ENCODE data around the gene PLAAT3. TPM values are rescaled to one million over a fixed set of nuclear protein-coding genes. Genes with fewer than 3 reads are reported as not detected.

The PLAAT3 gene
- total RNA-seq, 1 experiment from 2014 or later: 32.6 TPM

DNA sequence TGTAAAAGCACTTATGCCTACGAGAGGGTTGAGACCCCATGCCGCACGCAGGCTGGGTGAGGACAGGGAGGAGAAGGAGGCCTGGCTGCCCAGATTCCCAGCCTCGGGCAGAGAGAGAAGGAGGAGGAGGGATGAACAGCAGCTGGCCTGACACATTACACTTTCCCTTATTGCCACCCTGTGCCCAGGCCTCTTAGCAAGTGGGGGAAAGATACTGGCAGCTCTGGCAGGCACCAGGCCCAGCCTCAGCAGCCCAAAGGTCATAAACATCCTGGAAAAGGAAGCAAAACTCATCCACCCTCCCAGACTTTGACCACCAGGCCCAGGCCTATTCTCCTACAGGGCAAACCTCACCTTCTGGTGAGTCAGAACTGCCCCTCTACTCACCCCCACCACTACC lies 4.7 kb downstream of the PLAAT3 start:
- intact Hi-C loops (cut with micrococcal nuclease; ENCODE audit: unreplicated experiment): no loop called here
- TF ChIP-seq, protein P1, sequence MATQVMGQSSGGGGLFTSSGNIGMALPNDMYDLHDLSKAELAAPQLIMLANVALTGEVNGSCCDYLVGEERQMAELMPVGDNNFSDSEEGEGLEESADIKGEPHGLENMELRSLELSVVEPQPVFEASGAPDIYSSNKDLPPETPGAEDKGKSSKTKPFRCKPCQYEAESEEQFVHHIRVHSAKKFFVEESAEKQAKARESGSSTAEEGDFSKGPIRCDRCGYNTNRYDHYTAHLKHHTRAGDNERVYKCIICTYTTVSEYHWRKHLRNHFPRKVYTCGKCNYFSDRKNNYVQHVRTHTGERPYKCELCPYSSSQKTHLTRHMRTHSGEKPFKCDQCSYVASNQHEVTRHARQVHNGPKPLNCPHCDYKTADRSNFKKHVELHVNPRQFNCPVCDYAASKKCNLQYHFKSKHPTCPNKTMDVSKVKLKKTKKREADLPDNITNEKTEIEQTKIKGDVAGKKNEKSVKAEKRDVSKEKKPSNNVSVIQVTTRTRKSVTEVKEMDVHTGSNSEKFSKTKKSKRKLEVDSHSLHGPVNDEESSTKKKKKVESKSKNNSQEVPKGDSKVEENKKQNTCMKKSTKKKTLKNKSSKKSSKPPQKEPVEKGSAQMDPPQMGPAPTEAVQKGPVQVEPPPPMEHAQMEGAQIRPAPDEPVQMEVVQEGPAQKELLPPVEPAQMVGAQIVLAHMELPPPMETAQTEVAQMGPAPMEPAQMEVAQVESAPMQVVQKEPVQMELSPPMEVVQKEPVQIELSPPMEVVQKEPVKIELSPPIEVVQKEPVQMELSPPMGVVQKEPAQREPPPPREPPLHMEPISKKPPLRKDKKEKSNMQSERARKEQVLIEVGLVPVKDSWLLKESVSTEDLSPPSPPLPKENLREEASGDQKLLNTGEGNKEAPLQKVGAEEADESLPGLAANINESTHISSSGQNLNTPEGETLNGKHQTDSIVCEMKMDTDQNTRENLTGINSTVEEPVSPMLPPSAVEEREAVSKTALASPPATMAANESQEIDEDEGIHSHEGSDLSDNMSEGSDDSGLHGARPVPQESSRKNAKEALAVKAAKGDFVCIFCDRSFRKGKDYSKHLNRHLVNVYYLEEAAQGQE (IDR thresholded peaks at IDR 0.05; ENCODE audit: insufficient read depth in 1 of 2, low read depth in 2 of 2, low read length in 1 of 2): no peak
- TF ChIP-seq POLR2AphosphoS5 (IDR thresholded peaks at IDR 0.05; ENCODE audit: low read depth, low read length) (no peak), SIN3A (IDR thresholded peaks at IDR 0.05; ENCODE audit: borderline replicate concordance, insufficient read depth, low read depth, low read length) (no peak), TCF7L2 (IDR thresholded peaks at IDR 0.05; ENCODE audit: low read depth, low read length) (no peak)
- TF ChIP-seq, protein P2, sequence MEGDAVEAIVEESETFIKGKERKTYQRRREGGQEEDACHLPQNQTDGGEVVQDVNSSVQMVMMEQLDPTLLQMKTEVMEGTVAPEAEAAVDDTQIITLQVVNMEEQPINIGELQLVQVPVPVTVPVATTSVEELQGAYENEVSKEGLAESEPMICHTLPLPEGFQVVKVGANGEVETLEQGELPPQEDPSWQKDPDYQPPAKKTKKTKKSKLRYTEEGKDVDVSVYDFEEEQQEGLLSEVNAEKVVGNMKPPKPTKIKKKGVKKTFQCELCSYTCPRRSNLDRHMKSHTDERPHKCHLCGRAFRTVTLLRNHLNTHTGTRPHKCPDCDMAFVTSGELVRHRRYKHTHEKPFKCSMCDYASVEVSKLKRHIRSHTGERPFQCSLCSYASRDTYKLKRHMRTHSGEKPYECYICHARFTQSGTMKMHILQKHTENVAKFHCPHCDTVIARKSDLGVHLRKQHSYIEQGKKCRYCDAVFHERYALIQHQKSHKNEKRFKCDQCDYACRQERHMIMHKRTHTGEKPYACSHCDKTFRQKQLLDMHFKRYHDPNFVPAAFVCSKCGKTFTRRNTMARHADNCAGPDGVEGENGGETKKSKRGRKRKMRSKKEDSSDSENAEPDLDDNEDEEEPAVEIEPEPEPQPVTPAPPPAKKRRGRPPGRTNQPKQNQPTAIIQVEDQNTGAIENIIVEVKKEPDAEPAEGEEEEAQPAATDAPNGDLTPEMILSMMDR (IDR thresholded peaks at IDR 0.05): no peak
- Histone ChIP-seq H3K27me3 (ENCODE audit: control insufficient read depth, insufficient read depth, low read length) (no peaks in the 10 kb centered on the region), H3K36me3 (ENCODE audit: control insufficient read depth, insufficient read depth, low read length) (no peaks in the 10 kb centered on the region), H3K27ac (ENCODE audit: low read length) (0 out of 2 replicates have a peak overlapping the region, but pooled peaks have one; percentile 20), H3K9me3 (ENCODE audit: control insufficient read depth, insufficient read depth, low read depth, low read length) (no peaks in the 10 kb centered on the region), H3K4me3 (ENCODE audit: low read depth in 2 of 2, low read length in 2 of 2) (no peak overlapping the region), H3K4me1 (ENCODE audit: control insufficient read depth, insufficient read depth, low read length) (peaks cover 30% of the 10 kb centered on the region)
- ChIA-PET CTCF (interaction anchor here (0.6 kb wide), 1 partner anchor 62 kb away, joined by 3 read pairs; no protein-coding TSS in a partner anchor), POLR2A (no interaction called here)
- DNase-seq (ENCODE audit: low read depth, low spot score) (no peak), ATAC-seq (no peak)
- in situ Hi-C loops (cut with HindIII; ENCODE audit: low pct_unique_long_range_greater_than_20kb, low sequenced_read_pairs): no loop called here
- no TSS peak for BruUV-seq (replicated peaks)

DNA sequence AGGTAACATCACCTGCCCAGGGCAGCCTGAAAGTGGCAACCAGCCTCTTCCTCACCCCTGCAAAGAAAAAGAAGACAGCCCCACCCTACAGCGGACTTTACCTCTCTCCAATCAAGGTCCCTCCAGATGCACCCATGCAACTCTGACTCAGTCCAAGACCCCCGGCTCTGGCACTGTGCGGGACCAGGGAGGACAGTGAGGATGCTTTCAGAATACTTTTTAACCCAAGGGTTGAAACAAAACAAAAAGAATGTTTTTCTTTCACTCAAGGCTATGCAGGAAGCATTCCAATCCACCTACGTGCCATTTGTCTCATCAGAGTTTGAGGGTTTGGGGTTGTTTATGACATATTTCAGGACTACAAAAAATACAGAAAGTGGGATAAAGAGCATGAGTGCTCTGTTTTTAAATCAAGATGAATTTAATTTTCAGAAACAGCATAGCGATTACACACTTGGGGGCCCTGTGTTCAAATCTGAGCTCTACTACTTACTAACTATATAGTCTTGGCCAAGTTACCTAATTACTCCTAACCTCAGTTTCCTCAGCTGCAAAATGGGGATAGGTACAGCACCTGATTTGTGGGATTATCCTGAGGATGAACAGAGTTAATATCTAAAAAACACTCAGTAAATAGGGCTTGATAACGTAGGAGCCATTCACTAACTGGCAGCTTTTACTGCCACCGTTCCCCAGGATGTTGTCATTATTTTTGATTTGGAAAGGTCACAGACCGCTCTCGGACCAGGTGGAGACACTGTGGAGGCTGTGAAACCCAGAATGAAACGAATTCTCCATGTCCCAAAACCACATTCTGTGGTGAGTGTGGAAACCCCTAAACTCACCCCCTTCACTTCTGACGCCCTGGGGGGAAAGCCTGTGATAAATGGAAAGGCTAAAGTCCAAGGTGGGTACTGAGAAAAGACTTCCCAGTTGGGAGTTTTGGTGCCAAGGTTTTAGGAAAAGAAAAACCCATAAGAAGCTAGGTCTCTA lies 5.6 kb downstream of the PLAAT3 start:
- H3K36me3 ChIP-seq (ENCODE audit: control insufficient read depth, insufficient read depth, low read length): no peaks in the 10 kb centered on the region
- ATAC-seq: no peak
- POLR2A ChIA-PET: no interaction called here
- intact Hi-C loops (cut with micrococcal nuclease; ENCODE audit: unreplicated experiment): no loop called here
- in situ Hi-C loops (cut with HindIII; ENCODE audit: low pct_unique_long_range_greater_than_20kb, low sequenced_read_pairs): no loop called here
- H3K27ac ChIP-seq (ENCODE audit: low read length): peak overlapping the region; percentile 20; the same call in 1 of the 2 replicates
- DNase-seq (ENCODE audit: low read depth, low spot score): no peak
- no peak for TF ChIP-seq SIN3A (IDR thresholded peaks at IDR 0.05; ENCODE audit: borderline replicate concordance, insufficient read depth, low read depth, low read length)
- no peak for TF ChIP-seq TCF7L2 (IDR thresholded peaks at IDR 0.05; ENCODE audit: low read depth, low read length)
- no peak for TF ChIP-seq POLR2AphosphoS5 (IDR thresholded peaks at IDR 0.05; ENCODE audit: low read depth, low read length)
- TF ChIP-seq, protein P2 (IDR thresholded peaks at IDR 0.05): no peak
- TF ChIP-seq, protein P1 (IDR thresholded peaks at IDR 0.05; ENCODE audit: insufficient read depth in 1 of 2, low read depth in 2 of 2, low read length in 1 of 2): no peak
- no TSS peak for BruUV-seq (replicated peaks)
- H3K9me3 ChIP-seq (ENCODE audit: control insufficient read depth, insufficient read depth, low read depth, low read length): no peaks in the 10 kb centered on the region
- CTCF ChIA-PET: interaction anchor here (0.6 kb wide), 1 partner anchor 63 kb away, joined by 3 read pairs; no protein-coding TSS in a partner anchor
- H3K27me3 ChIP-seq (ENCODE audit: control insufficient read depth, insufficient read depth, low read length): no peaks in the 10 kb centered on the region
- H3K4me3 ChIP-seq (ENCODE audit: low read depth in 2 of 2, low read length in 2 of 2): no peak overlapping the region
- peaks cover 30% of the 10 kb centered on the region for H3K4me1 ChIP-seq (ENCODE audit: control insufficient read depth, insufficient read depth, low read length)
